Erythroblast (primary cell): ENCODE data around the gene FPR1.

Experiments
- GATA1 ChIP-seq: IDR thresholded peaks from 2 replicates; pipeline ENCODE4 v1.6.1; 2011; ENCODE audit warnings: low read depth, mild to moderate bottlenecking, control low read depth, low read length, moderate library complexity
- POLR2A ChIP-seq: IDR thresholded peaks from 2 replicates; pipeline ENCODE4 v1.6.1; 2011; ENCODE audit warnings: mild to moderate bottlenecking, low read length

GRCh38 chr19:51702103-51702824 lies 49.4 kb downstream of the FPR1 start:
- TF ChIP-seq POLR2A (no peak), GATA1 (no peak)
